ENCODE results near the gene MSRB3. TPM values are rescaled to one million over a fixed set of nuclear protein-coding genes. Genes with fewer than 3 reads are reported as not detected.
"Not testable (repeated sequence)": the region's sequence is repeated elsewhere in the genome, so short reads cannot be mapped to it uniquely, and the experiment has no call there.

Gene MSRB3
- total and polyA plus RNA-seq, 10 of the 15 experiments (the other 5 are each of a cell fraction or from before 2014, with no cell fraction given) = 0.07 to 2.7 (median 1.3) TPM

DNA sequence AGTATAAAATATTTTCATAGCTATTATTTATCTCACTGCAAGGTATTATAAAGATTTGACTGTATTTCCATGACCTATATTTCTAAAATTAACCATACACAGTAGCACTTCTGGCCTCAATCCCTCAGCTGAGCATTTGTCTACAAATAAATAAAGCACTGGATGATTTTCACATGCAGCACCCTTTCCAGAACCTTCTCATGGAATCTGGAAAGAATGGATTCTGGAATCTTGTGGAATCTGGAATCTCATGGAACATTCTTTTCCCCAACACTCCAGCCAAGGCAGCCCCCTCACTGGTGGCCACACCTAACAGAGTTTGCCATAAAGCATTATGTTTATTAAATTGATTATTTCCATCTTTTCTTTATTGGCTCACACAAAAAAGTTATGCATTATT, 199.2 kb downstream of the MSRB3 start (continued):
- TF ChIP-seq, protein P1, sequence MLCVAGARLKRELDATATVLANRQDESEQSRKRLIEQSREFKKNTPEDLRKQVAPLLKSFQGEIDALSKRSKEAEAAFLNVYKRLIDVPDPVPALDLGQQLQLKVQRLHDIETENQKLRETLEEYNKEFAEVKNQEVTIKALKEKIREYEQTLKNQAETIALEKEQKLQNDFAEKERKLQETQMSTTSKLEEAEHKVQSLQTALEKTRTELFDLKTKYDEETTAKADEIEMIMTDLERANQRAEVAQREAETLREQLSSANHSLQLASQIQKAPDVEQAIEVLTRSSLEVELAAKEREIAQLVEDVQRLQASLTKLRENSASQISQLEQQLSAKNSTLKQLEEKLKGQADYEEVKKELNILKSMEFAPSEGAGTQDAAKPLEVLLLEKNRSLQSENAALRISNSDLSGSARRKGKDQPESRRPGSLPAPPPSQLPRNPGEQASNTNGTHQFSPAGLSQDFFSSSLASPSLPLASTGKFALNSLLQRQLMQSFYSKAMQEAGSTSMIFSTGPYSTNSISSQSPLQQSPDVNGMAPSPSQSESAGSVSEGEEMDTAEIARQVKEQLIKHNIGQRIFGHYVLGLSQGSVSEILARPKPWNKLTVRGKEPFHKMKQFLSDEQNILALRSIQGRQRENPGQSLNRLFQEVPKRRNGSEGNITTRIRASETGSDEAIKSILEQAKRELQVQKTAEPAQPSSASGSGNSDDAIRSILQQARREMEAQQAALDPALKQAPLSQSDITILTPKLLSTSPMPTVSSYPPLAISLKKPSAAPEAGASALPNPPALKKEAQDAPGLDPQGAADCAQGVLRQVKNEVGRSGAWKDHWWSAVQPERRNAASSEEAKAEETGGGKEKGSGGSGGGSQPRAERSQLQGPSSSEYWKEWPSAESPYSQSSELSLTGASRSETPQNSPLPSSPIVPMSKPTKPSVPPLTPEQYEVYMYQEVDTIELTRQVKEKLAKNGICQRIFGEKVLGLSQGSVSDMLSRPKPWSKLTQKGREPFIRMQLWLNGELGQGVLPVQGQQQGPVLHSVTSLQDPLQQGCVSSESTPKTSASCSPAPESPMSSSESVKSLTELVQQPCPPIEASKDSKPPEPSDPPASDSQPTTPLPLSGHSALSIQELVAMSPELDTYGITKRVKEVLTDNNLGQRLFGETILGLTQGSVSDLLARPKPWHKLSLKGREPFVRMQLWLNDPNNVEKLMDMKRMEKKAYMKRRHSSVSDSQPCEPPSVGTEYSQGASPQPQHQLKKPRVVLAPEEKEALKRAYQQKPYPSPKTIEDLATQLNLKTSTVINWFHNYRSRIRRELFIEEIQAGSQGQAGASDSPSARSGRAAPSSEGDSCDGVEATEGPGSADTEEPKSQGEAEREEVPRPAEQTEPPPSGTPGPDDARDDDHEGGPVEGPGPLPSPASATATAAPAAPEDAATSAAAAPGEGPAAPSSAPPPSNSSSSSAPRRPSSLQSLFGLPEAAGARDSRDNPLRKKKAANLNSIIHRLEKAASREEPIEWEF (IDR thresholded peaks at IDR 0.05; ENCODE audit: insufficient replicate concordance, low read depth, low read length) = no peak
- TF ChIP-seq SIX5 (IDR thresholded peaks at IDR 0.05; ENCODE audit: low read depth, low read length, severe bottlenecking) (no peak), TBL1XR1 (IDR thresholded peaks at IDR 0.05; ENCODE audit: low read depth, low read length) (no peak), KDM1A (IDR thresholded peaks at IDR 0.05; ENCODE audit: borderline replicate concordance) (no peak), SMARCA5 (IDR thresholded peaks at IDR 0.05) (no peak), MYC (IDR thresholded peaks at IDR 0.05; ENCODE audit: insufficient read depth, insufficient read length, insufficient replicate concordance, low read length, severe bottlenecking) (no peak)

DNA sequence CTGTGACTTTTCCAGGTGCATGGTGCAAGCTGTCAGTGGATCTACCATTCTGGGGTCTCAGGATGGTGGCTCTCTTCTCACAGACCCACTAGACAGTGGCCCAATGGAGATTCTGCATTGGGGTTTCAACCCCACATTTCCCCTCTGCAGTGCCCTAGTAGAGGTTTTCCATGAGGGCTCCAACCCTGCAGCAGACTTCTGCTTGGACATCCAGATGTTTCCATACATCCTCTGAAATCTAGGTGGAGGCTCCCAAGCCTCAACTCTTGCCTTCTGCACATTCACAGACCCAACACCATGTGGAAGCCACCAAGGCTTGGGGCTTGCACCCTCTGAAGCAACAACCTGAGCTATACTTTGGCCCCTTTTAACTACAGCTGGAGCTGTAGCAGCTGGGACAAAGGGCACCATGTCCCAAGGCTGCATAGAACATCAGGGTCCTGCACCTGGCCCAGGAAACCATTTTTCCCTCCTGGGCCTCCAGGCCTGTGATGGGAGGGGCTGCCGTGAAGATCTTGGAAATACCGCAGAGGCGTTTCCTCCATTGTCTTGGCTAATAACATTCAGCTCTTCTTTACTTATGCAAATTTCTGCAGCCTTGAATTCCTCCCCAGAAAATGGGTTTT, 205.5 kb downstream of the MSRB3 start:
- H2AFZ ChIP-seq (ENCODE audit: control insufficient read depth, low read depth, low read length); FAIRE-seq; CTCF ChIA-PET; H3K9me3 ChIP-seq (replicated peaks; ENCODE audit: control insufficient read depth, insufficient read depth, low read length); RAD21 ChIA-PET (ENCODE audit: unreplicated experiment); H3K4me2 ChIP-seq (ENCODE audit: control insufficient read depth, insufficient read depth); H3K27ac ChIP-seq (ENCODE audit: control insufficient read depth, insufficient read depth); POLR2A ChIA-PET; H4K20me1 ChIP-seq (ENCODE audit: control insufficient read depth, insufficient read depth); in situ Hi-C loops (cut with MboI); H3K79me2 ChIP-seq (ENCODE audit: control insufficient read depth, insufficient read depth, low read length); H3K4me3 ChIP-seq; H3K9ac ChIP-seq (ENCODE audit: control insufficient read depth, insufficient read depth, low read length); BruUV-seq (replicated peaks); SMC1A ChIA-PET (ENCODE audit: uncharacterized antibody, unreplicated experiment); H3K36me3 ChIP-seq (ENCODE audit: control insufficient read depth in 2 of 2, insufficient read depth in 2 of 2, low read length in 1 of 2); H3K4me1 ChIP-seq (ENCODE audit: control insufficient read depth, insufficient read depth, low read length); ATAC-seq; intact Hi-C loops (cut with micrococcal nuclease; ENCODE audit: unreplicated experiment); H3K27me3 ChIP-seq (replicated peaks in 1 of 2; ENCODE audit: control insufficient read depth in 2 of 2, insufficient read depth in 2 of 2, low read length in 1 of 2); DNase-seq (ENCODE audit: low read depth, low spot score): not testable (repeated sequence)
- WGBS (ENCODE audit: insufficient coverage, insufficient replicate concordance, low lambda C conversion rate, missing lambda C conversion rate) = 43% methylated on average over 3 of the region's 3 CpGs
- peak; percentile 39; the same call in 1 of the 2 replicates for TF ChIP-seq CBX5 (IDR thresholded peaks at IDR 0.05; ENCODE audit: low read depth)

Measured in GM12878 (cell line).